Superior temporal gyrus (tissue), 1 donor: Measurements from ENCODE around the gene KLHL1.

ENCODE experiments used
- DNase-seq: peaks from one replicate; pipeline ENCODE4 v3.0.0-alpha.2; 2016; ENCODE audit errors: extremely low spot score

KLHL1 gene

GRCh38 chr13:70014337-70014736 lies 93.9 kb downstream of the KLHL1 start:
- no peak for DNase-seq

DNA sequence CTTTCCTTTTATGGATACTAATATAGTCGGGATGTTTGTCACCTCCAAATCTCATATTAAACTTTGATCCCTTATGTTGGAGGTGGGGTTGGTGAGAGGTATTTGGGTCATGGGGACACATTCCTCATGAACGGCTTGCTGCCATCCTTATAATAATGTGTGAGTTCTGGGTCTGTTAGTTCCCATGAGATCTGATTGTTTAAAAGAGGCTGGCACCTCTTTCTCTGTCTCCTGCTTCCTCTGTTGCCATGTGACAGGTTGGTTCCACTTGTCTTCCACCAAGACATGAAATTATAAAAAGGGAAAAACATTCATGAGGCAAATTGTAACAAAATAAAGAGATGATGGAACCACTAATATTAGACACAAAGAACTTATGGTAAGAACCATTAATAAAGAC lies 108.4 kb downstream of the KLHL1 start:
- DNase-seq = no peak

DNA sequence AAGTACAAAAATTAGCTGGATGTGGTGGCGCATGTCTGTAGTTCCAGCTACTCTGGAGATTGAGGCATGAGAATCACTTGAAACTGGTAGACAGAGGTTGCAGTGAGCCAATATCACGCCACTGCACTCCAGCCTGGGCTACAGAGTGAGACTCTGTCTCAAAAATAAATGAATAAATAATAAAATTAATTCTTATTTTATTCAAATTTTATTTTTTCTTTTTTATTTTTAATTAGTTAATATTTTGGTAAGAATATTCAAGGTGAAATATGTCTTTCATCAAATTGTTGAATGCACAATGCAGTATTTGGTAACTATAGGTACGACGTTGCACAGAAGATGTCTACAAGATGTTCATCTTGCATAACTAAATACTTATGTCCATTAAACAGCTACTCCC lies 111.2 kb downstream of the KLHL1 start:
- no peak for DNase-seq

DNA sequence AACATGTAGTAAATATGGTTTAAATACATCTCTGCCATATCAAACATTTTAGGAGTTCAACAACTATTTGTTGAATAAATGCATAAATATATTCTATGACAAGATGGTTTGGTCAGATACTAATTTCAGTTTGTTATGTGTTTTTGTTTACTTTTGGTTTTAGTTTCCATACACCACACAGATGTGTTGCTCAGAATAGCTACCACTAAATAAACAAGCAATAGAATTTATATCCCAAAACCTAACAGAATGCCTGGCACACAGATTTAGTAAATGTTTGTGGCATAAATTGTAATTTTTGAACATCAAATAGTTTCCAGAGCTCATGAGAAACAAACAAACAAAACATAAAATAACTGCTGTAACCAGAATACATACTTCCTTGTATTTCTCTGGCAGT lies 127.5 kb downstream of the KLHL1 start:
- no peak for DNase-seq

DNA sequence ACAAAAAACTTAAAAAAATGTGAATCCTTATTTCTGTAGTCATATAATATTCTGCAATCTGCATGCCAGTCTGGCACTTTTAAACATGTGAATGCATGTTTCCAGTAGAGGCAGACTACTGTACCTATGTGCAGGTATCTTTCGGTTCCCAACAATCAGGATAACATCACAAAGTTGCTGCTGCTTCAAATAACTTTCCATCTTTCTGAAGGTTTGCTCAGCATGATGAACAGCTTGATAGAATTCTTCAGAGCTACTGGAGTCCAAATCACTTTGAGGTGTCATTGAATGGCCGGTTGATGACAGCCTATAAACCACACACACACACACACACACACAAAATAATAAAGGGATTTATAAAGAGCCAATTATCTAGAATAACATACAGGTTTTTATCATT lies 132.8 kb downstream of the KLHL1 start:
- DNase-seq = no peak

GRCh38 chr13:69970520-69970919 lies 137.7 kb downstream of the KLHL1 start:
- no peak for DNase-seq

GRCh38 chr13:69959046-69959445 lies 149.2 kb downstream of the KLHL1 start:
- no peak for DNase-seq

- no peak for DNase-seq
Observed at GRCh38 chr13:69956839-69957238, 151.4 kb downstream of the KLHL1 start.

DNA sequence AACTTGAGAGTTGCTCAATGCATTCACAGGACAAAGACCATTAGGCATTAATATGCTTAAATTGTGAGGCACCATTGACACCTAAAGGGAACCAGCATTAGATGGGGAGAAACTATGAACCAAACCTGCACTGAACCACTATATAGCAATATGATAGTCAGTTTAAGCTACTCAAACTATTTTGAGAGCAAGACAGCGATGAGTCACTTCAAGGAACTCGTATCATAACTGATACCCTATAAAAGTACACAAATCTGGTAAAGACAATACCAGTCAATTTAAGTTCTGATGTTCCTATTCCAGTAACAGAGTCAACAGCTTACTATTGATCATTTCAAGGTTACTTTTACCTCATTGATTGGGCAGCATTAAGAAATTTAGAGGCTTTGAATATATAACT lies 151.9 kb downstream of the KLHL1 start:
- no peak for DNase-seq

DNA sequence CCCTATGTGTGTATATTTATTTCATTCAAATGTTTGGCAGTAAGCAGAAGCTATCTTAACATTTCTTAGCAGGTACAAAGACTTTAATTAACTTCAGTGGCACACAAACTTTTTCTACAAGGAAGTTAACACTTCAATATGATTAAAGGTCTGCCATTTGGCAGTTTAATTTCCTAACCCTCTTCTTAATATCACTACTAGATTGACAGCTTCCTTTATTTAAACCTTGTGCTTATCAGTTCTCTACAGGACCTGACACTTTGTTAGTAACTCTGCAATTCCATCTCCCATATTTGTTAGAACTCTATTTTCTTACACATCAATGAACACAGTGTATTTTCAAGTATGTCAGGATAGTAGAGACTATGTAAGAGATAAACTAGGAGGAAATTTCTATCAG lies 153.0 kb downstream of the KLHL1 start:
- DNase-seq = no peak

DNA sequence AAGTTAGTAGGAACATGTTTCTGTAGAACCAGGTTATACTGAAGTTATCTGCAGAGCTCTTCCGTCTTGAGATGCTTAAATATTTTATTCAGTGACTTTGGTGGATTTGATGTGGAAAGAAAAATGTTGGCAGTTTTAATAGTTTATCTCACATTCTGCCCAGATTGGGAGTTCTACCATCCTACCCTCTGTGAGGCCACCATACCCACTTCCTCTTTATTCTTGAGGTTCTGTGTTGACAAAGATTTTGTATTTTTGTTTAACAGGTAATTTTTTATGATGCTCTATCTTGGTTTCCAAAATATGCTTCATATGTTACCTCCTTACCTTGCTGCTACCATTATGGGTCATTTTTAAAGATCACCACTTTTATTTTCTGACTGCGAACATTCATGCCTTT lies 156.8 kb downstream of the KLHL1 start:
- DNase-seq = no peak

DNA sequence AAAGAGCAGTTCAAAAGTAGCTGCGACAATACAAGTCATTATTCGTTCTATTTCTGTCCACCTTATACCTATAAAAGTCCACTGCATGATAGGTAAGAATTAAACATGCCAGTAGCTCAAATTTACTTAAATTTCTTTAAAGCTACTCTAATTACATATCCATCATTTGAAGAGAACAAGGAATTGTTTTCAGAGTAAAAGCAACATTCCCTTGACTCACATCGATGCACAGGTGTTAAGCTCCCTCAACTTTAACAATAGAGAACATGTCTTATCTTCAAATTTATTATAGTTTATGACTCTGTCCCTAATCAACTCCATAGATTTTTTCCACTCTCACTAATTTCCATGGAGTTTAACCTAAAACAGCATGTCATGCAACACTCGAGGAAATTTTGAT lies 158.1 kb downstream of the KLHL1 start:
- DNase-seq = no peak

GRCh38 chr13:69948016-69948415 lies 160.2 kb downstream of the KLHL1 start:
- DNase-seq = no peak

DNA sequence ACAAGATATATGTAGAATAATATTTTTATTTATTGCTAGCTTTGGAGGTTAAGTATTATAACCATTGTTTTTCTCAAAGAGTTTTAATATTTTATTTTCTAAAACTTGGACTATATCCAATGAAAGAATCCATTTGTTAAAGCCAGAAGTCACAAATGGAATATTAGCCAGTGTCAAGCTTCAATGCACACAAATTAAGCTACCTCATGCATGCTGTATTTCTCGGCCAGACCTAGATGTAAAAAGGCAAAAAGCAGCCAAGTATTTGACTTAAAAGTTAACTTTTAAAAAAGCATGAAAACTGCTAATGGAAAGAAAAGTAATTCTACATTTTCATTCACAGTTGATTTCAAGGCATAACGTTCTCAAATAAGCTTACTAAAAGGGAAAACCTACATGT lies 160.7 kb downstream of the KLHL1 start:
- no peak for DNase-seq

- DNase-seq = no peak
Observed at GRCh38 chr13:69946511-69946910, 161.7 kb downstream of the KLHL1 start.

- DNase-seq = no peak
Observed at GRCh38 chr13:69935043-69935442, 173.2 kb downstream of the KLHL1 start.

DNA sequence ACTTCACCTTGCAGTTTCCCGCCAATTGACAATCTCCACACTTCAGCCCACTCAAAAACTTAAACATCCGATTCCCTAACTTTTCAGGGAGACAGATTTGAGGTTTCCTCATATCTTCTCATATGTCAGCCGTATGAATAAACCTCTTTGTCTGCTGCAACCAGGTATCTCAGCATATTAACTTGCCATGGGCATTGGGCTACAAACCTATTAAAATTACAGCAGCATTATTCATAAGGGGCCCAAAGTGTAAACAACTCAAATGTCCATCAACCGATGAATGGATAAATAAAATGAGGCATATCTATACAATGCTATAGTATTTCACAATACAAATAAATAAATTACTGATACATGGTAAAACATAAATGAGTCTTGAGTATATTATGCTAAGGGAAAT lies 180.0 kb downstream of the KLHL1 start:
- no peak for DNase-seq

GRCh38 chr13:69921156-69921555 lies 187.1 kb downstream of the KLHL1 start:
- no peak for DNase-seq

- DNase-seq = no peak
Observed at GRCh38 chr13:69912630-69913029, 195.6 kb downstream of the KLHL1 start.

DNA sequence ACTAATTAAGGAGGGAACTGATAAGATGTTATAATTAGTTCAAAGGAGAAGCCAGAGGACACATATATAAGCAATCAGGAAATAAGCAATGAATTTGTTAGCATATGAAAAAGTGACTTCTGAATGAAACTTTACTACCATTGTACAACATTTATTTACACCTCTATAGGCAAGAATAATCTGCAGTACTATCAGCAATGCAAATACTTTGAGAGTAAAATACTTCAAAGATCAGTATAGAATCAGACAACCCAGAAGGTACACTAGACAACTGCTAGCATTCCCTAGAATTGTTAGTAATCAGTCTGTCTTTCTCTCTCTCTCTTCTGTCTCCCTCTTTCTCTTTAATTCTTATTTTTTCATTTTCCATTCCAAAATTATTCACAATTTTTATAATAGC lies 197.5 kb downstream of the KLHL1 start:
- no peak for DNase-seq

GRCh38 chr13:69904784-69905183 lies 203.5 kb downstream of the KLHL1 start:
- no peak for DNase-seq

DNA sequence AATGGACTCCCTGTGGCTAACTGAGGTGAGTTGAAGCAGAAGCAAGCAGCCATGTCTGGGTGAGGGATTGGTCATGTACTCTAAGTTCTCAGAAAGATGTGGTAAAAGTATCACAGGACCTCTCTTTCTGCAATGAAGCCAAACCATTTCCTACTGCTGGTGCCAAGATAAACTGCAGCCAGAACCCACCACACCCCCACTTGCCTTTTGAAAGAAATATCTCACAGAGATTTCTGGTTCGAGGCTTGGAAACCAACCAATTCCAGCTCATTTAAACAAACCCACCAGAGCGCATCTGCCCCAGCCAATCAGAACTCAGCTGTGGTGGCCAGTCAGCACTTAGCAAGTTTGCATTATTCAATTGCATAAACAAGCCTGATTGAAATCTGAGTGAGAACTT lies 205.2 kb downstream of the KLHL1 start:
- DNase-seq = no peak

DNA sequence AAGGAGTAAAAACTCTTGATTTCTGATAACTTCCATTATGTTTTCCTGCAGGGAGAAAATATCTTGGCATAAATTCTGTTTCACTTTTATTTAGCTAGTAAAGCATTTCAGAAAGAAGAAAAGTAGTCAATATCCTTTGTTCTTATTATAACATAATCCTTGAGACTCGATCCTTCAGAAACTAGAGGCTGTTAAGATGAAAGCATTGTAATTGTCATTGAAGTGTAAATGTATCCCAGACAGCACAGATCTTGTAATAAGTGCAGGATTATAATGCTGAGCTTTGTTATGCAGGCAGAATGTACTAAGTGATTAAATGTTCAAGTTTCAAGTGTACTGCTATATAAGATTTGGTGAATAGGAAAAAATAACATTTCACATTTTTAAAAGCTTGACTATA lies 225.8 kb downstream of the KLHL1 start:
- no peak for DNase-seq

- no peak for DNase-seq
Observed at GRCh38 chr13:69879936-69880335, 228.3 kb downstream of the KLHL1 start.
